Stimulated activated CD8-positive, alpha-beta memory T cell treated with anti-CD3 and anti-CD28 coated beads, Interleukin-4, amount 100 ng/mL, for 4 hours (primary cell): Measurements from ENCODE around the gene C16orf89.

Experiments
- DNase-seq, 2 donors: peaks; one replicate each; pipeline ENCODE4 v3.0.0-alpha.2; 2020; ENCODE audit warnings: low read depth in 2 of 2, low spot score in 1 of 2

C16orf89 gene

GRCh38 chr16:5006348-5007193 lies 59.2 kb downstream of the C16orf89 start:
- DNase-seq = no peak

GRCh38 chr16:5005916-5006315 lies 59.8 kb downstream of the C16orf89 start:
- no peak for DNase-seq

GRCh38 chr16:5004311-5004710 lies 61.4 kb downstream of the C16orf89 start:
- DNase-seq = no peak

GRCh38 chr16:5003828-5004227 lies 61.9 kb downstream of the C16orf89 start:
- DNase-seq = no peak

GRCh38 chr16:5003211-5003610 lies 62.5 kb downstream of the C16orf89 start:
- no peak for DNase-seq

GRCh38 chr16:5002699-5003143 lies 63.0 kb downstream of the C16orf89 start:
- DNase-seq = no peak

- no peak for DNase-seq
Observed at GRCh38 chr16:5001986-5002385, 63.8 kb downstream of the C16orf89 start.

- no peak for DNase-seq
Observed at GRCh38 chr16:5001571-5001970, 64.2 kb downstream of the C16orf89 start.

- DNase-seq = no peak
Observed at GRCh38 chr16:5000573-5001001, 65.2 kb downstream of the C16orf89 start.

- DNase-seq = no peak
Observed at GRCh38 chr16:4994719-4995434, 70.9 kb downstream of the C16orf89 start.
